Endodermal cell (in vitro differentiated cells): ENCODE data around the gene CHCHD3. TPM values are rescaled to one million over a fixed set of nuclear protein-coding genes. Genes with fewer than 3 reads are reported as not detected.
A peak's percentile ranks its signal among the peaks of the same experiment; 100 is the strongest.

Experiments
- DNase-seq: peaks from one replicate; pipeline ENCODE4 v3.0.0-alpha.2; 2017
- H3K27ac ChIP-seq: 2 replicates; pipeline ENCODE4 v1.5.1; 2013; ENCODE audit warnings: mild to moderate bottlenecking, low read depth, low read length, moderate library complexity
- H3K27me3 ChIP-seq: 2 replicates; pipeline ENCODE4 v1.6.1; 2013; ENCODE audit warnings: mild to moderate bottlenecking, low read length, moderate library complexity; ENCODE audit not compliant: insufficient read depth, control insufficient read depth, poor library complexity, severe bottlenecking
- H3K36me3 ChIP-seq: 2 replicates; pipeline ENCODE4 v1.7.0; 2013; ENCODE audit warnings: mild to moderate bottlenecking, low read length, moderate library complexity; ENCODE audit not compliant: control insufficient read depth, insufficient read depth
- H3K4me1 ChIP-seq: one replicate; pipeline ENCODE4 v1.7.0; 2013; ENCODE audit warnings: low read length; ENCODE audit not compliant: control insufficient read depth, insufficient read depth
- H3K4me3 ChIP-seq: 2 replicates; pipeline ENCODE4 v1.5.1; 2013; ENCODE audit warnings: mild to moderate bottlenecking, low read length, moderate library complexity
- H3K9ac ChIP-seq: 2 replicates; pipeline ENCODE4 v1.6.1; 2013; ENCODE audit warnings: mild to moderate bottlenecking, low read length, moderate library complexity; ENCODE audit not compliant: poor library complexity, severe bottlenecking; ENCODE audit errors: extremely low read depth
- H3K9me3 ChIP-seq: 2 replicates; pipeline ENCODE4 v1.6.1; 2013; ENCODE audit warnings: mild to moderate bottlenecking, low read length, moderate library complexity; ENCODE audit not compliant: control insufficient read depth
- H3K27ac Mint-ChIP-seq: 2 replicates; pipeline ENCODE4 v1.8.0; 2020; ENCODE audit warnings: mixed read lengths
- H3K27me3 Mint-ChIP-seq: 2 replicates; pipeline ENCODE4 v1.8.0; 2021; ENCODE audit warnings: mild to moderate bottlenecking, mixed read lengths; ENCODE audit not compliant: insufficient read depth
- H3K36me3 Mint-ChIP-seq: 2 replicates; pipeline ENCODE4 v1.8.0; 2020; ENCODE audit warnings: low read depth, mixed read lengths
- H3K4me1 Mint-ChIP-seq: 2 replicates; pipeline ENCODE4 v1.8.0; 2020; ENCODE audit warnings: mixed read lengths
- H3K4me3 Mint-ChIP-seq: 2 replicates; pipeline ENCODE4 v1.8.0; 2020; ENCODE audit warnings: mild to moderate bottlenecking, moderate library complexity, mixed read lengths
- H3K9me3 Mint-ChIP-seq: 2 replicates; pipeline ENCODE4 v1.8.0; 2020; ENCODE audit warnings: mild to moderate bottlenecking, mixed read lengths
- CTCF ChIP-seq: fragments of 200-600 bp; sonication (generic); conservative IDR thresholded peaks from 2 replicates; pipeline ENCODE4 v1.5.0; 2021; ENCODE audit warnings: antibody characterized with exemption, mild to moderate bottlenecking
- WGBS, 2 experiments: methylation state at CpG; one replicate each; pipeline versions ENCODE4 v1.1.5 to v1.1.7; 2013; ENCODE audit warnings: missing lambda C conversion rate in 2 of 2, mixed read lengths in 1 of 2; ENCODE audit not compliant: insufficient coverage in 1 of 2, insufficient read length in 1 of 2; 5-methylcytosine and 5-hydroxymethylcytosine counted together
- total RNA-seq, 2 donors: library from RNA; stranded (reverse); fragmentation: NEBNext Ultra II Directional in 1 of 2; extraction: Animal tissue kit (Norgen Biotek cat#: 25700) in 1 of 2; gene quantifications; 2 replicates in 1 of 2; 3 replicates in 1 of 2; pipeline ENCODE4 v1.2.1, GENCODE V29; 2021

Gene CHCHD3
- total RNA-seq, 2 donors from 2014 or later = 70.4 to 75.2 TPM

- Histone ChIP-seq H3K27ac (no peak overlapping the region), H3K4me1 (no peaks in the 10 kb centered on the region)
- WGBS, 2 experiments = 76 to 97% methylated on average over 3 to 5 of the region's 5 CpGs
Observed at GRCh38 chr7:132869166-132869861, 212.6 kb downstream of the CHCHD3 start.

GRCh38 chr7:132866551-132866950 is 215.3 kb downstream of the CHCHD3 start:
- Mint-ChIP-seq H3K36me3 (peaks cover 9% of the 10 kb centered on the region), H3K27ac (no peak overlapping the region), H3K4me1 (no peaks in the 10 kb centered on the region), H3K9me3 (peaks cover 8% of the 10 kb centered on the region), H3K4me3 (no peak overlapping the region), H3K27me3 (no peaks in the 10 kb centered on the region)
- Histone ChIP-seq H3K9me3 (peaks cover 18% of the 10 kb centered on the region), H3K36me3 (no peaks in the 10 kb centered on the region), H3K4me3 (no peak overlapping the region), H3K4me1 (no peaks in the 10 kb centered on the region), H3K9ac (no peak overlapping the region), H3K27ac (no peak overlapping the region), H3K27me3 (no peaks in the 10 kb centered on the region)
- TF ChIP-seq CTCF = no peak
- 91 to 95% methylated on average over 1 of the region's 1 CpG for WGBS, 2 experiments
- DNase-seq = no peak

More at GRCh38 chr7:132869166-132869861, 212.6 kb downstream of the CHCHD3 start:
- H3K36me3 ChIP-seq = no peaks in the 10 kb centered on the region
- Mint-ChIP-seq H3K4me1 (no peaks in the 10 kb centered on the region), H3K27ac (peak overlapping the region; percentile 69), H3K27me3 (no peaks in the 10 kb centered on the region), H3K4me3 (no peak overlapping the region), H3K36me3 (no peaks in the 10 kb centered on the region), H3K9me3 (no peaks in the 10 kb centered on the region)
- H3K4me3 ChIP-seq = no peak overlapping the region
- no peaks in the 10 kb centered on the region for H3K27me3 ChIP-seq
- no peak for TF ChIP-seq CTCF
- peaks cover under 1% of the 10 kb centered on the region for H3K9me3 ChIP-seq
- no peak overlapping the region for H3K9ac ChIP-seq
- no peak for DNase-seq

GRCh38 chr7:132866144-132866531 is 215.8 kb downstream of the CHCHD3 start:
- TF ChIP-seq CTCF = no peak
- Mint-ChIP-seq H3K36me3 (peaks cover 9% of the 10 kb centered on the region), H3K27ac (no peak overlapping the region), H3K4me1 (no peaks in the 10 kb centered on the region), H3K27me3 (no peaks in the 10 kb centered on the region), H3K9me3 (peaks cover 8% of the 10 kb centered on the region), H3K4me3 (no peak overlapping the region)
- no peaks in the 10 kb centered on the region for H3K36me3 ChIP-seq
- no peaks in the 10 kb centered on the region for H3K27me3 ChIP-seq
- DNase-seq = no peak
- no peak overlapping the region for H3K27ac ChIP-seq
- H3K9me3 ChIP-seq = peaks cover 18% of the 10 kb centered on the region
- H3K4me1 ChIP-seq = no peaks in the 10 kb centered on the region
- no peak overlapping the region for H3K4me3 ChIP-seq
- WGBS, 2 experiments = 85% methylated on average over 2 of the region's 2 CpGs; no CpG with 5 or more reads in 1 of the 2 experiments
- H3K9ac ChIP-seq = no peak overlapping the region
